NCI-H1105 treated with DMSO at 0.1 percent for 48 hours (cell line): ENCODE data around the gene DNAH1.
"Not testable (repeated sequence)": the region's sequence is repeated elsewhere in the genome, so short reads cannot be mapped to it uniquely, and the experiment has no call there.

Experiments used
- DNase-seq: peaks from one replicate; lab custom pipeline; 2025; lab: John Stamatoyannopoulos, UW

Gene DNAH1

DNA sequence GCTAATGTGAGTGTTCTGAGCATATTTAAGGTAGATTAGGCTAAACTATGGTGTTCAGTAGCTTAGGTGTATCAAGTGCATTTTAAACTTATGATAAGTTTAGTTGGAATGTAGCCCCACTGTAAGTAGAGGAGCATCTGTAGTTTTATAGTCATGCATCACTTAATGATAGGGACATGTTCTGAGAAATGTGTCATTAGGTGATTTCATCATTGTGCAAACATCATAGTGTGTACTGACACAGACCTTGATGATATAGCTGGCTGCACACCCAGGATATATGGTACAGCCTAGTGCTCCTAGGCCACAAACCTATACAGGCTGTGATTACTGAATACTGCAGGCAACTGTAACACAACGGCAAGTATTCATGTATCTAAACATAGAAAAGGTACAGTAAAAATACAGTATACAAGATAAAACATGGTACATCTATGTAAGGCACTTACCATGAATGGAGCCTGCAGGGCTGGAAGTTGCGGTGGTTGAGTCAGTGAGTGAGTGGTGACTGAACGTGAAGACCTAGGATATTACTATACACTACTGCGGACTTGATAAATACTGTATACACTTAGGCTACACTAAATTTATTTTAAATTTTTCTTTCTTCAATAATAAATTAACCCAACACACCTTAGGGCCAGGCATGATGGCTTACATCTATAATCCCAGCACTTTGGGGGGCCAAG, 17.9 kb downstream of the DNAH1 start:
- no peak for DNase-seq

DNA sequence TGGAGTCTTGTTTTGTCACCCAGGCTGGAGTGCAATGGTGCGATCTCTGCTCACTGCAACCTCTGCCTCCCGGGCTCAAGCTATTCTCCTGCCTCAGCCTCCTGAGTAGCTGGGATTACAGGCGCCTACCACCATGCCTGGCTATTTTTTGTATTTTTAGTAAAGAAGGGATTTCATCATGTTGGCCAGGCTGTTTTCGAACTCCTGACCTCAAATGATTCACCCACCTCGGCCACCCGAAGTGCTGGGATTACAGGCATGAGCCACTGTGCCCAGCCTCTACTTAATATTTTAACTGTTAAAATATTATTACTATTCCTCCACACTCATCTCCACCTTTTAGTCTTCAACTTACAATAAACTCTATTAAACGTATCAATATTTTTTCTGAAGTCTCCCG, 22.0 kb downstream of the DNAH1 start:
- not testable (repeated sequence) for DNase-seq

DNA sequence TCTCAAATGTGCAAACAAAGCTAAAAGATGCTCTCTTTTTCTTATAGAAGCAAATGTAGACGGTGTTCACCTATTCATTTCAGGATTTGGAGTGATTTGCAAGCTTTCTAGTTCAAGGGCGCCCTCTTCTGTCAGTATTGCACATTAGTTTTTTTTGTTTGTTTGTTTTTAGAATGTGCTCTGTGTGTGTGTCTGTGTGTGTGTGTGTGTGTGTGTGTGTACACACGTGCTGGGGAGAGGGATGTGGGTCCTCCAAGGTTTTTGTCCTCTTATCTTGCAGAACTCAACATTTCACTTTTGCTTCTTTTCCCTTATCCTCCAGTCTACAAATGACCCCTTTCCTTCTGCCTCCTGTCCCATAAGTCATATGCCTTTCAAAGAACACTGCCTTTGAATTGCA, 23.5 kb downstream of the DNAH1 start:
- DNase-seq = peak; percentile 73

DNA sequence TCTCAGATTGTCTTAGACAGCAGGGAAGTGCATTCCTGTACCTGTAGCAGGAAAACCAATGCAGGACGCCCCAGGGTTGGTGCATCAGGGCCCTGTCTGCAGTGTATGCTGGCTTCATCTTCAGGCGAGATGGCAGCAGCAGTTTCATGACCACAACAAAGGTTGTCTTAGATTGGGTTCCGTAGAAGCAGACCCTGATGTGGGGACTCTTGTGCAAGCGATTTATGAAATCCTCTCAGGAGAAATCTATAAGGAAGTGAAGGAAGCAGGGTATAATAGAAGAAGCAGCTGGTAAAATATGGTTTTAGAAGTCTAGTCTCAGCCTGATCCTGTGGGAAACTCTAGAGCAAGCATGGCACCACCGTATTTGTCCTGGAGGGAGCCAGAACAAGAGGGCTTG, 25.0 kb downstream of the DNAH1 start:
- DNase-seq = no peak

DNA sequence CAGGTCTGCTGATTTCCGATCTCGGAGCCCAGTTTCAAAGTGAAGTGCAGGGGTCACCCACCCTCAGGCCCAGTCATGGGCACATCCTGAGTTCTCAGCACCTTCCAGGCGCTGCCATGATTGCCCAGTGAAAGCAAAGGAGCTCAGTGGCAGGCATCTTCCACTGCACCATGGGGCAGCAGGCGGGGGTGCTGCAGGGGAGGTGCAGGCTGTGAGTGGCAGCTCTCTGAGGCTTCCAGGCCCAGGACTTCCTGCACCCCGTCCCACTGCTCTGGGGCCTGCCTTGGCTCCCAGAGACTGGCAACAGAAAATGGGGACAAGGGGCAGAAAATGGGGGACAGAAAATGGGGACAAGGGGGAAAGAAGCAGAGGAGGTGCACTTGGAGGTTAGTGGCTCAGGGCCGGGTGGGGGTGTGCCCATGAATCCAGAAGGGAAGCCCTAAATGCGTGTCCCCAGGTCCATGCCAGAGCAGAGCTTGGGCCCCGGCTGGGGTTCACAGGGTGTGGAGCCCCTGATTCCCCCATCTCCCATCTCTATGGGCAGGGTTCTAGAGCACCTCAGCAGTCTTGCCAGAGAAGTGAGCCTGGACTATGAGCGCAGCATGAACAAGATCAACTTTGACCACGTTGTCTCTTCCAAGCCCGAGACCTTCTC, 28.0 kb downstream of the DNAH1 start:
- no peak for DNase-seq

DNA sequence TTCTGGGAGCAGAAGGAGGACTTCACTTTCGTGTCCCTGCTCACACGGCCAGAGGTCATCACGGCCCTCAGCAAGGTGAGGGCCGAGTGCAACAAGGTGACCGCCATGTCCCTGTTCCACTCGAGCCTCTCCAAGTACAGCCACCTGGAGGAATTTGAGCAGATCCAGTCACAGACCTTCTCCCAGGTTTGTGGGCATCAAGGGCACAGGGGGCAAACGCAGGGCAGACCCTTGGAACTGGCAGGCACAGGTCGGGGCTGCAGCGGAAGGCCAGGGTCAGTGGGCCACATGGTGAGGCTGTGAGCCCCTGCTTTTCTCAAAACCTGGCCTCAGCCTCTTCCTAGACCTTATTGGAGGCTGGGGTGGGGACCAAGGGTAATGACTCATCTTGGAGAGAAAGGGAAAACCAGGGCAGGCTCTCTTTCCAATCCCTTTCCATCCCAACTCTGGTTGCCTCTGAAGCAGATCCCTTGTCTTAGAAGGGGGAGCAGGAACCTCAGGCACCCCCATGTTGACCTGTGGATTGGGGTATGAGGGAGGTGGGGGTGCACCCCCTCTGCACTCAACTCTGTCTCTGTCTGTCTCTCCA, 29.5 kb downstream of the DNAH1 start:
- no peak for DNase-seq

DNA sequence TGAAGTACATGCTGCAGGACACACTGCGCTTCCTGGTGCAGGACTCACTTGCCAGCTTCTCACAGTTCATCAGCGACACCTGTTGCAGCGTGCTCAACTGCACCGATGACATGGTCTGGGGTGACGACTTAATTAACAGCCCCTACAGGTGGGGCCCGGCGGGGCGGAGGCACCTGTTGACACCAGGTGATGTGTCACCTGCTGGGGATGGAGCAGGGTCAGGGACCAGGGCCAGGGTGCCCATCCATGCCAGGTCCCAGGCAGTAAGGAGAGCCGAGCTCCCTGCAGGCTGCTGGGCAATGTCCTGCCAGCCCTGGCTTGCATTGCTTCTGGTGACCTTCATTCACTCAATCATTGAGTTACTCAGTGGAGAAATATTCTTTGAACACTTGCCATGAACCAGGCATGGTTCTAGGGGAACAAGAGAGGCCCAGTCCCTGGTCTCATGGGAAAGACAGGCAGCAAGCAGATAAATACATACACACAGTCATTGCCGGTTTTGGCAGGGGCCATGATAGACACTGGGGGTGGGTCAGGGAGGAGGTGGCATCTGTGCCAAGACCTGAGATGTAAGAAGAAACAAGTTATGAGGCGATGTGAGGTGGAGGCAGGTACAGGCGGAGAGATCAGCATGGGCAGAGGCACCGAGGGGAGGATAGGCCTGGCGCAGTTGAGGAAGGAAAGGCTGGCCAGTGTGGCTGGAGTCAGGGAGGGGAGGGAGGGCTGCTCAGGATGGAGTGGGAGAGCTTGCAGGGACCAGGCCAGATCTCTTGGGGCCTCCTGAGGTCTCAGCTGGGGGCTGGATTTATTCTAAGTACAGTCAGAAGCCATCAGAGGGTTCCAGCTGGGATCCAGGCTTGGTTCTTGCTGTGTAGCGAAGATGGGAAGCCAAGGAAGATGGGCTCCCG, 30.8 kb downstream of the DNAH1 start:
- no peak for DNase-seq

DNA sequence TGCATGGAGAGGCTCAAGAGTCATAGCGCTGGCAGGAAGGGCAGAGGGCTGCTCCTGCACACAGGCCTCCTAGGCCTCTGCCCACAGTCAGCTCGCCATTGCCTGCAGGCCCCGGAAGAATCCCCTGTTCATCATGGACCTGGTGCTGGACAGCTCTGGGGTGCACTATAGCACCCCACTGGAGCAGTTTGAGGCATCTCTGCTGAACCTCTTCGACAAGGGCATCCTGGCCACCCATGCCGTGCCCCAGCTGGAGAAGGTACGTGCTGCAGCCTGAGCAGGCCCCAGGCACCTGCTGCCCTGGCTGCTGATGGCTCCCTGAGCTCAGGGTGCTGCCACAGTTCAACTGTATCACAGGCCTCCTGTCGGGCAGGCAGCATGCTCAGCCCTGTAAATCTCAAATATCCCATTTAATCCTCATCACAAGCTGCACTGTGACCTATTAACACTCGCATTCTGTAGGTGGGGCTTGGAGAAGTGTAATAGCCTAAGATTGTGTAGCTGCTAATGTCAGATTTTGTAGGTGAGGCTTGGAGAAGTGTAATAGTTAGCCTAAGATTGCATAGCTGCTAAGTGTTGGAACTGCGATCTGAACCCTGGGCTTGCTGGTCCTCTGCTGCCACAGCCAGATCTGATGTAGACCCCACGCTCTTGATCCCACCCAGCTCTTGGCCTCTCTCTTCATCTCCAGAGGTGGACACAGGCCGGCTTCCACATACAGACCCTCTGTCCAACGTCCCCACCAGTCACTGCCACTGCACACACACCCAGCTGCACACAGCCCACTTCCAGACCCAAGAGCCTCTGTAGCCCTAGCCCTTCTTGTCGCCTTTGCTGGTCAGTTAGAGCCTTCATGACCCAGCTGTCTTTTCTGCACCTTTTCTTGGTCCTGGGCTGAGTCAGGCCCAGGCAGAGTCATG, 31.9 kb downstream of the DNAH1 start:
- no peak for DNase-seq

DNA sequence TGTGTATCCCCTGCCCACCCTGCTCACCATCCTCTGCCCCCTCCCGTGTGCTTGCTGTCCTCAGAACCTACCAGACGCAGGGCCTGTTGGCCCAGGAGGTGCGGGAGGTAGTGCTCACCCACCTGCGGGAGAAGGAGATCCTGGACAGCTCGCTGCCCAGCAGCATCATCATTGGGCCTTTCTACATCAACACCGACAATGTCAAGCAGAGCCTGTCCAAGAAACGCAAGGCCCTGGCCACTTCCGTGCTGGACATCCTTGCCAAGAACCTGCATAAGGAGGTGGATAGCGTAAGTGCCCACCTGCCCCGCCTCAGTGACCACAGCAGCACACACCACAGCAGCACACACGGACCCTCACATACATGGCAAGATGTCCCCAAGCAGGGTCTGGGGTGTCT, 33.0 kb downstream of the DNAH1 start:
- DNase-seq = no peak

DNA sequence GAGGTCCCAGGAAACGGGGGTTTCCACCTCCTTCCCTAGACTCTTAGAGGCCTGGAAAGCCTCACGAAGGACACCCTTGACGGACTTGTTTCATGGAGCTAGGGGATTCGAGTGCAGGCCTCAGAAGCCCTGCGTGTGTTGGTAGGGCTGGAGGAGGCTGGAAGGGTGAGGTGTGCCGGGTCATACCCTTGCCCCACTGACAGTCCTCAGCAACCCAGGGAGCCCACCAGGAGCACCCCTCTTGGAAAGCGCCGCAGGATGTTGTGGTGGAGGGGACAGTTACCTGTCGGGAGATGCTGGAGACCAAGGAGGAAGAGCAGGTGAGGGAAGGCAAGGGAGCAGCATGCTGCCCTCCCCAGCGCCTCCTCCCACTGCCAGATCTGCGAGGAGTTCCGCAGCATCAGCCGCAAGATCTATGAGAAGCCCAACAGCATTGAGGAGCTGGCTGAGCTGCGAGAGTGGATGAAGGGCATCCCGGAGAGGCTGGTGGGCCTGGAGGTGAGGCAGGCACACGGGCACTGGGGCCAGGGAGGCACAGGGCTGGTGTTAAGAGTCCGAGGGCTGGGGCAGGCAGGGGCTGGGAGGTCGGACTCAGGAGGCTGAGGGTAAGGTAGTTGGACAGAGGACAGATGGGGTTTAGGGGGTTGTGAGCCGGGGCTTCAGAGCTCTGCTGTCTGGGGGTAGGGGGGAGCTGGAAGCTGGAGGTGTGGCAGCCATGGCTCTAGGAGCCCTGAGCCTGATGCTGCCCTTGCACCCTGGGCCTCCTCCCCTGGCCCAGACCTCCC, 33.7 kb downstream of the DNAH1 start:
- no peak for DNase-seq

DNA sequence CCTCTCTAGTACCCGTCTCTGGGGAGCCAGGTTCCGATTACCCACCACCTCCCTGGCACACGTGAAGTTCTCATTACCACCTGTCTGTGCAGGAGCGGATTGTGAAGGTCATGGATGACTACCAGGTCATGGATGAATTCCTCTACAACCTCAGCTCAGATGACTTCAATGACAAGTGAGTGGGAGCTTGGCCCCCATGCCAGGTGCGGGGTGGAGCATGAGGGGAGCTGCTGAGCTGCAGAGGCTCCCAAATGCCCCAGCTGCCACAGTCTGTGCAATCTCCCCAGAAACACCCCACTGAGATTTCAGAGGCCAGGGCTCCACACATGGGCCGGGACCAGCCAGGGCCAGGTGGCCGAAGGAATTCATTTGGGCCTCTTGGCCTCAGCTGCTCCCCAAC, 34.3 kb downstream of the DNAH1 start:
- no peak for DNase-seq

DNA sequence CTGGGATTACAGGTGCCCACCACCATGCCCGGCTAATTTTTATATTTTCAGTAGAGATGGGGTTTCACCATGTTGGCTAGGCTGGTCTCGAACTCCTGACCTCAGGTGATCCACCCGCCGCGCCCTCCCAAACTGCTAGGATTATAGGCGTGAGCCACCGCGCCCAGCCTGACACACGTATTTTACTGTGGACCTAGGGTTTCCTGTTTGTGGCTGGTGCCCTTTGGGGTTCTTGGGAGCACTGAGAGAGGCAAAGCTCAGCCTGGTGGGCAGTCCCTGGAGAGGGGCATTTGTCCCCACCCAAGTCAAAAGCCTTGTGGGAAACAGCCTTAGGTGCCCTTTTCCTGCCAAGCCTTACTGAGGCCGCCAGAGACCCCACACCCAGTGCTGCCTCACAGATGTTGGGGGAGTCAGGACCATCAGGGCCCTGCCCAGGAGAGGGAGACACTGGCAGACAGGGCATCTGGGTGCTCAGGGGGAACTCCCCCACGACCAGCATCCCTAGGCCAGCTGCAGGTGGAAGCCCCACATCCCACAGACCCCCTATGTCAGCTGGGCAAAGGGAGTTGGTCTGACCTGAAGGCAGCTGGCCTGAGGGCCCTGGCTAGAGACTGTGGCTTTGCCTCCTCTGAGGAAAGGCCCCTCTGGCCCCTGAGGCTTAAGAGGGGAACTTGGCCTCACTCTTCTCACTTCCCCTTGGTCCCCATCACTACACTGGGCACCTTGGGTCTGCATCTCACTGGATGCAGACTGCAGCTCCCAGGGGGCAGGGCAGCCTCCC, 35.1 kb downstream of the DNAH1 start:
- no peak for DNase-seq

DNA sequence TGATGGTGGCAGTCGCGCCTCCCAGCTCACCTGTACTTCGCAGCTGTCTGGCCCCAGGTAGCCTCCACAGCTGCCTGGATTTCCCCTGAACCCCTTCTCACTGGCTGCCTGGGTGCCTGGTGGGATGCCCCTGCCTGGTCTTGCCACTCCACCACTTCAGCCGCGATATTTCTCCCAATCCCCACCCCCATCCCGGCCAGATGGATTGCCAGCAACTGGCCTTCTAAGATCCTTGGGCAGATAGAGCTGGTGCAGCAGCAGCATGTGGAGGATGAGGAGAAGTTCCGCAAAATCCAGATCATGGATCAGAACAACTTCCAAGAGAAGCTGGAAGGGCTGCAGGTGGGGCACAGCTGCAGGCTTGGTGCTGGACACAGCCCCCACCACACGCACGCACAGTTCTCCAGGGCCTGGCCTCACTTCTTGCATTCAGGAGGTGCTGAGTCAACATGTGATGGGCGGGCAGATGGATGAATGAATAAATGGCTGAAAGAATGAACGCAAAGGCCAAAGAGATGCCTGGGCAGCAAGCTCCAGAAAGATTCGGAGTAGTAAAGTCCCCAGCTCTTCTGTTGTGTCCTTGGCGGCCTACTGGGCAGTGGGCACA, 35.7 kb downstream of the DNAH1 start:
- no peak for DNase-seq

DNA sequence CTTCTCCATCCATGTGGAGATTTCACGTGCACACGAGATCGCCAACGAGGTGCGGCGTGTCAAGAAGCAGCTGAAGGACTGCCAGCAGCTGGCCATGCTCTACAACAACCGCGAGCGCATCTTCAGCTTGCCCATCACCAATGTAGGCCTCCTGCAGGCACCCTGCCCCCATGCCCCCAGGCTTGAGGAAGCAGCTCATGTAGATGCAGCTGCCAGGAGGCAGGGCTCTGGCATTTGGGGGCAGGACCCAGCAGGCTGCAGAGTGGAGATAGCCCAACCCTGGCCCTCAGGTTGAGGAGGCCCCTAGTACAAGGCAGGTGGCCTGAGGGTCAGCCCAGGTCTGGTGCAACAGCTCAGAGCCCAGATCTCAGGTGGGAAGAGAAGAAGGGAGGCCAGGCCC, 36.4 kb downstream of the DNAH1 start:
- no peak for DNase-seq

DNA sequence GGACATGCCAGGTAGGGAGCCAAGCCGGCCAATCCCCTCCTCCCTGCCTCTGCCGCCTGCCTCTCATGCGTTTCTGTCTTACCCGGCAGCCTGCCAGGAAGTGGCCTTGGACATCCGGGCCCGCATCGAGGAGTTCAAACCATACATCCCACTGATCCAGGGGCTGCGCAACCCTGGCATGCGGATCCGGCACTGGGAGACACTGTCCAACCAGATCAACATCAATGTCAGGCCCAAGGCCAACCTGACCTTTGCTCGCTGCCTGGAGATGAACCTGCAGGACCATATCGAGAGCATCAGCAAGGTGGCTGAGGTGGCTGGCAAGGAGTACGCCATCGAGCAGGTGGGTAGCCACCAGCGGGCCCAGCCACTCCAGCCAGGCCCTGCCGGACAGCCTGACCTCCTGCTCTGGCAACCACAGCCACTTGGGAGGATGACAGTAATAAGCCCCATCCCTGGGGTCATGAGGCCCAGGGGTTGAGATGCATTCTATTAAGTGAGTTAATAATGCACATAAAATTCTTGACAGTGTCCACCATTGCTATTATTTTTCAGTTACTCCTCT, 37.3 kb downstream of the DNAH1 start:
- no peak for DNase-seq

DNA sequence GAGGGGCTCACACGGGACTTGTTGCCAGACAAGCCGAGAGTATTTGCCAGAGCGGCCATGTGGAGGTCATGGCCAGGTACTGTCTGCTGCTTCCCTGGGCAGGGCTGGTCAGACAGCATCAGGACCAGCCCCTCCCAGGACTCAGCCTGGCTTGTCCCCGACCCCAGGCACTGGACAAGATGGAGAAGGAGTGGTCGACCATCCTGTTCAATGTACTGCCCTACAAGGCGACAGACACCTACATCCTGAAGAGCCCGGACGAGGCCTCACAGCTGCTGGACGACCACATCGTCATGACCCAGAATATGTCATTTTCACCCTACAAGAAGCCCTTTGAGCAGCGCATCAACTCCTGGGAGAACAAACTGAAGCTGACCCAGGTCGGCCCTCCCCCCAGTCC, 38.6 kb downstream of the DNAH1 start:
- no peak for DNase-seq

DNA sequence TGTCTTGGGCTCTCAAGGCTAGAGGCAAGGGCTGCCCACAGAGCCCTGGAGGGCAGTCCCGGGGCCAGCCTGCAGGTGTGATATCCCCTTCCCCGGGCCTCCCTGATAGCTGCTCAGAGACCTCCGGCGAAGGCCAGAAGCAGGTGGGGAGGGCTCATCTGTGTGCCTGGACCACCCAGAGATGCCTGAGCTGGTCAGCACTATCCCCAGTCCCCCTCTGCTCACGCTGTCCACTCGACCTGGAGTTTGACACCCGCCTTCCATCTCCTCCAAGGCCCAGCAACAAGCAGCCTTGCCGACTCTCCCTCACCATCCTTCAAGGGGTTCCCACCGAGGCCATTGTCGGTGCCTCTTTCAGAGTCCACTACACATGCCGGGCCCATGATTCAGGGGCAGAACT, 39.4 kb downstream of the DNAH1 start:
- no peak for DNase-seq

DNA sequence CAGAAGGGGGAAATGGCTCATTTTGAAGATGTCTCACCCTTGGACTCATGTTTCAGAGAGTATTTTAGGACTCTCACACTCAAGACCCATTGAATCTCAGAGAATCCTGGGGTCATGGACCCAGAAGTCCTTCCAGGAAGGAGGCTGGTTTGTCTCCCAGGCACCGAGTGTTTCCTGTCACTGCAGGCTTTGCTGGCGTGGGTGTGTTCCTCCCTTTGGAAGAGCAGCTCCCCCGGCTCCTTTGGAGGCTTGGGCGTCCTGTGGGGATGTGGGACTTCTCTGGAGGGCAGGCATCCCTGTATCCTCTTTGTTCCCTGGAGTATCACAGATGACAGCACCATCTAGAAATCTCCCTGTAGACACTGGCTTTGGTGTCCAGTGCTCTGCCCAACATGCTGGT, 40.0 kb downstream of the DNAH1 start:
- no peak for DNase-seq
